ENCODE data around the gene ASIC2. TPM values are rescaled to one million over a fixed set of nuclear protein-coding genes. Genes with fewer than 3 reads are reported as not detected.

Gene ASIC2
- total and polyA plus RNA-seq, 2 experiments from 2014 or later, result not detected

DNA sequence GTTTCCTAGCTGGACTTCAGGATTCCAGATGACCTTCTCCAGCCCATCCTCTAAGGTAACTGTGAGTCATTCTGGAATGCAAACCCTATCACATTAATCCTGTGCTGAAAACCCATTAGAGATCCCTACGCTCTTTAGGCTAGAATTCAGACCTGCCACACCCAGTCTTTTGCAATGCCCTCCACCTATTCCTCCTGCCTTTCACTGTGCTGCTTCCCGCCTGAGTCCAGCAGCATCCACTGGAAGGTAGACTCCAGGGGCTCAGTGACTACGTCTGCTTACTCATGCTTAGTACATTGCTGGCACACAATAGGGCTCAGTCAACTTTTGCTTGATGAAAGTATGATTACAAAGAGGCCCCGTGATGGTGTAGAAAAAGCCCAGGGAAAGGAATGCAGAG, 180.3 kb downstream of the ASIC2 start:
- no peaks in the 10 kb centered on the region for H3K9me3 ChIP-seq (ENCODE audit: low read depth)
- no peaks in the 10 kb centered on the region for H3K4me1 ChIP-seq (ENCODE audit: low read depth)
- H3K4me3 ChIP-seq, result no peak overlapping the region
- H3K36me3 ChIP-seq, result no peaks in the 10 kb centered on the region
- H3K27me3 ChIP-seq, result no peaks in the 10 kb centered on the region
- no peak for DNase-seq (ENCODE audit: low read depth in 1 of 2, low spot score in 1 of 2)
- H3K27ac ChIP-seq, result no peak overlapping the region
- no peak for TF ChIP-seq CTCF (IDR thresholded peaks at IDR 0.05; ENCODE audit: low read depth, low read length)

- Histone ChIP-seq H3K36me3 (no peaks in the 10 kb centered on the region), H3K27ac (no peak overlapping the region), H3K4me3 (no peak overlapping the region), H3K9me3 (ENCODE audit: low read depth) (no peaks in the 10 kb centered on the region), H3K4me1 (ENCODE audit: low read depth) (no peaks in the 10 kb centered on the region), H3K27me3 (no peaks in the 10 kb centered on the region)
- no peak for DNase-seq (ENCODE audit: low read depth in 1 of 2, low spot score in 1 of 2)
- no peak for TF ChIP-seq CTCF (IDR thresholded peaks at IDR 0.05; ENCODE audit: low read depth, low read length)
Observed at GRCh38 chr17:33109336-33110072, 183.6 kb downstream of the ASIC2 start.

- no peaks in the 10 kb centered on the region for H3K27me3 ChIP-seq
- no peak for DNase-seq (ENCODE audit: low read depth in 1 of 2, low spot score in 1 of 2)
- no peaks in the 10 kb centered on the region for H3K4me1 ChIP-seq (ENCODE audit: low read depth)
- H3K9me3 ChIP-seq (ENCODE audit: low read depth), result no peaks in the 10 kb centered on the region
- H3K27ac ChIP-seq, result no peak overlapping the region
- H3K4me3 ChIP-seq, result no peak overlapping the region
- no peaks in the 10 kb centered on the region for H3K36me3 ChIP-seq
- TF ChIP-seq CTCF (IDR thresholded peaks at IDR 0.05; ENCODE audit: low read depth, low read length), result no peak
Observed at GRCh38 chr17:33106525-33107165, 186.4 kb downstream of the ASIC2 start.

DNA sequence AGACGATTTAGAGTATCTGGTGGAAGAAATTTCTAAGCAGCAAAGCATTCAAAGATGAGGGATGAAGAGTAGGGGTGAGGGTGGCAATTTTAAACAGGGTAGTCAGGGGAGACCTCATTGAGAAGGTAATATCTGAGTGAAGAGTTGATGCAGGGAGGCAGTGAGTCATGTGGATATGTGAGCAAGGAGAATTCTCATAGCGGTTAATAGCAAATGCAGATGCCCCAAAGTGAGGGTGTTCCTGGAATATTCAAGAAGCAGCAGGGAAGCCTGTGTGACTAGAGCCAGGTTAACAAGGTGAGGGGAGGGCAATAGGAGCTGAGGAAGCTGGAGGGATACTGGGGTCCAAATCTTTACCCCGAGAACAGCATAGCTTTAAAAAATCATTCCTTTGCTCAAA, 187.2 kb downstream of the ASIC2 start:
- no peak for DNase-seq (ENCODE audit: low read depth in 1 of 2, low spot score in 1 of 2)
- no peaks in the 10 kb centered on the region for H3K27me3 ChIP-seq
- no peak for TF ChIP-seq CTCF (IDR thresholded peaks at IDR 0.05; ENCODE audit: low read depth, low read length)
- no peak overlapping the region for H3K4me3 ChIP-seq
- no peaks in the 10 kb centered on the region for H3K36me3 ChIP-seq
- H3K9me3 ChIP-seq (ENCODE audit: low read depth), result no peaks in the 10 kb centered on the region
- no peaks in the 10 kb centered on the region for H3K4me1 ChIP-seq (ENCODE audit: low read depth)
- H3K27ac ChIP-seq, result no peak overlapping the region

- Histone ChIP-seq H3K27me3 (no peaks in the 10 kb centered on the region), H3K4me3 (no peak overlapping the region), H3K36me3 (no peaks in the 10 kb centered on the region), H3K9me3 (ENCODE audit: low read depth) (no peaks in the 10 kb centered on the region), H3K4me1 (ENCODE audit: low read depth) (no peaks in the 10 kb centered on the region), H3K27ac (no peak overlapping the region)
- TF ChIP-seq CTCF (IDR thresholded peaks at IDR 0.05; ENCODE audit: low read depth, low read length), result no peak
- DNase-seq (ENCODE audit: low read depth in 1 of 2, low spot score in 1 of 2), result no peak
Observed at GRCh38 chr17:33099906-33100305, 193.2 kb downstream of the ASIC2 start.

All from cardiac muscle cell (in vitro differentiated cells and primary cell).